Astrocyte (in vitro differentiated cells and primary cell): ENCODE measurements around the gene MRPL41.

ENCODE experiments used
- CTCF ChIP-seq: IDR thresholded peaks from 2 replicates; pipeline ENCODE4 v1.5.1; 2011; ENCODE audit warnings: low read depth, mild to moderate bottlenecking, inconsistent platforms, low read length, moderate library complexity; ENCODE audit not compliant: insufficient read depth
- EZH2 ChIP-seq: IDR thresholded peaks from 2 replicates; pipeline ENCODE4 v1.6.1; 2012; ENCODE audit warnings: mild to moderate bottlenecking, low read length, inconsistent platforms; ENCODE audit not compliant: insufficient read depth

GRCh38 chr9:137540536-137540935, 11.1 kb upstream of the MRPL41 start:
- no peak for TF ChIP-seq CTCF
- TF ChIP-seq EZH2, result no peak
